Stimulated activated CD4-positive, alpha-beta T cell treated with anti-CD3 and anti-CD28 coated beads, Interleukin-1b, Interleukin-23, amount 100 ng/mL, for 1 hour (primary cell): ENCODE results near the gene RSPO1.
"Not testable (repeated sequence)": the region's sequence is repeated elsewhere in the genome, so short reads cannot be mapped to it uniquely, and the experiment has no call there.

ENCODE experiments used
- DNase-seq, 2 donors: peaks; one replicate each; pipeline ENCODE4 v3.0.0-alpha.2; 2020; ENCODE audit warnings: low read depth in 2 of 2

The RSPO1 gene

GRCh38 chr1:37620707-37621106 is 14.0 kb downstream of the RSPO1 start:
- no peak for DNase-seq

- no peak for DNase-seq
Observed at GRCh38 chr1:37616330-37616729, 18.4 kb downstream of the RSPO1 start.

- DNase-seq, result no peak
Observed at GRCh38 chr1:37614105-37614504, 20.6 kb downstream of the RSPO1 start.

- DNase-seq, result no peak
Observed at GRCh38 chr1:37612186-37612585, 22.5 kb downstream of the RSPO1 start.

GRCh38 chr1:37609994-37610393 is 24.7 kb downstream of the RSPO1 start:
- DNase-seq, result no peak

- no peak for DNase-seq
Observed at GRCh38 chr1:37609002-37609401, 25.7 kb downstream of the RSPO1 start.

GRCh38 chr1:37606481-37607263 is 28.0 kb downstream of the RSPO1 start:
- no peak for DNase-seq

GRCh38 chr1:37605806-37606474 is 28.8 kb downstream of the RSPO1 start:
- no peak for DNase-seq

GRCh38 chr1:37605061-37605650 is 29.5 kb downstream of the RSPO1 start:
- DNase-seq, result no peak

GRCh38 chr1:37602750-37603694 is 31.7 kb downstream of the RSPO1 start:
- peak in 1 of 2 donors; percentile 11 for DNase-seq

GRCh38 chr1:37601441-37601840 is 33.3 kb downstream of the RSPO1 start:
- no peak for DNase-seq

GRCh38 chr1:37599940-37600339 is 34.8 kb downstream of the RSPO1 start:
- DNase-seq, result no peak

GRCh38 chr1:37596182-37596667 is 38.5 kb downstream of the RSPO1 start:
- no peak for DNase-seq

- DNase-seq, result peak; percentile 86 to 92
Observed at GRCh38 chr1:37595440-37596181, 39.1 kb downstream of the RSPO1 start, which contains the start of gene GNL2. GNL2 (minus strand) TSS chr1:37595937; CDS start chr1:37595822, 115 bp downstream.

- DNase-seq, result no peak
Observed at GRCh38 chr1:37593726-37594125, 41.0 kb downstream of the RSPO1 start.

- no peak for DNase-seq
Observed at GRCh38 chr1:37588939-37589338, 45.8 kb downstream of the RSPO1 start.

- not testable (repeated sequence) for DNase-seq
Observed at GRCh38 chr1:37584544-37584943, 50.1 kb downstream of the RSPO1 start.

GRCh38 chr1:37575692-37576091 is 59.0 kb downstream of the RSPO1 start:
- DNase-seq, result no peak

- no peak for DNase-seq
Observed at GRCh38 chr1:37574834-37575480, 59.7 kb downstream of the RSPO1 start.
